ENCODE data around the gene GPR162.

DNA sequence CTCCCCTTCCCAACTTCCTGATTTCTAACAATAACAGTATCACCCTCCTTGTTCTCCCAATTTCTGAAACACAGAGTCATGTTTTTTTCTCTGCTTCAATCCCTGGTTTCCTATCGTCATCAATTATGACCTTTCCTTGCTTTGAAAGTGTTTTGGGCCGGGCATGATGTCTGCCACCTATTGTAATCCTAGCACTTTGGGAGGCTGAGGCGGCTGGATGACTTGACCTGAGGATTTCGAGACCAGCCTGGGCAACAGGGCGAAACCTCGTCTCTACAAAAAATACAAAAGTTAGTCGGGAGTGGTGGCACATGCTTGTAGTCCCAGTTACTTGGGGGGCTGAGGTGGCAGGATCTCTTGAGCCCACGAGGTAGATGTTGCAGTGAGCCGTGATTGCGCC is 12.6 kb upstream of the GPR162 start:
- TF ChIP-seq POLR2A (IDR thresholded peaks at IDR 0.05; ENCODE audit: low read depth) (no peak), CTCF (IDR thresholded peaks at IDR 0.05) (no peak)

Data from esophagus muscularis mucosa (tissue), 3 donors.